Spinal cord (tissue), 10 donors: ENCODE results near the gene PTPN14. TPM values are rescaled to one million over a fixed set of nuclear protein-coding genes. Genes with fewer than 3 reads are reported as not detected.

ENCODE experiments used
- DNase-seq, 6 donors: peaks; one replicate each; pipeline versions ENCODE4 v3.0.0 to v3.0.0-alpha.2; 2013 to 2015; ENCODE audit warnings: low spot score in 6 of 6, low read depth in 4 of 6
- H3K27ac ChIP-seq: one replicate; pipeline ENCODE4 v1.5.1; 2013; ENCODE audit warnings: low read depth, low read length, control low read depth
- H3K27me3 ChIP-seq: one replicate; pipeline ENCODE4 v1.6.1; 2013; ENCODE audit warnings: low read length; ENCODE audit not compliant: control insufficient read depth, insufficient read depth
- H3K36me3 ChIP-seq: one replicate; pipeline ENCODE4 v1.6.1; 2013; ENCODE audit warnings: low read length; ENCODE audit not compliant: control insufficient read depth, insufficient read depth
- H3K4me1 ChIP-seq: one replicate; pipeline ENCODE4 v1.6.1; 2013; ENCODE audit warnings: low read length; ENCODE audit not compliant: control insufficient read depth, insufficient read depth
- H3K4me3 ChIP-seq: one replicate; pipeline ENCODE4 v1.5.1; 2013; ENCODE audit warnings: low read depth, low read length, control low read depth
- H3K9me3 ChIP-seq: one replicate; pipeline ENCODE4 v1.6.1; 2013; ENCODE audit warnings: low read length; ENCODE audit not compliant: control insufficient read depth, insufficient read depth
- WGBS: methylation state at CpG from one replicate; pipeline ENCODE4 v1.1.5; 2013; ENCODE audit warnings: missing lambda C conversion rate; ENCODE audit not compliant: insufficient coverage; 5-methylcytosine and 5-hydroxymethylcytosine counted together
- polyA plus RNA-seq, 2 donors: library from polyadenylated mRNA; unstranded; fragments of 120-200 nt; gene quantifications; one replicate each; pipeline ENCODE4 v1.2.1, GENCODE V29; 2013; ENCODE audit not compliant: insufficient read length in 2 of 2
- total RNA-seq, 2 donors: library from RNA; depleted of rRNA in 1 of 2; stranded (reverse); fragments of 120-200 nt in 1 of 2; fragments of >200 nt in 1 of 2; gene quantifications; one replicate each; pipeline versions ENCODE4 v1.2.3 to v1.2.4, GENCODE V29; 2013 to 2014
- donor health status: healthy.

PTPN14 gene
- total and polyA plus RNA-seq, 4 donors = 9.0 to 18.3 (median 13.3) TPM

DNA sequence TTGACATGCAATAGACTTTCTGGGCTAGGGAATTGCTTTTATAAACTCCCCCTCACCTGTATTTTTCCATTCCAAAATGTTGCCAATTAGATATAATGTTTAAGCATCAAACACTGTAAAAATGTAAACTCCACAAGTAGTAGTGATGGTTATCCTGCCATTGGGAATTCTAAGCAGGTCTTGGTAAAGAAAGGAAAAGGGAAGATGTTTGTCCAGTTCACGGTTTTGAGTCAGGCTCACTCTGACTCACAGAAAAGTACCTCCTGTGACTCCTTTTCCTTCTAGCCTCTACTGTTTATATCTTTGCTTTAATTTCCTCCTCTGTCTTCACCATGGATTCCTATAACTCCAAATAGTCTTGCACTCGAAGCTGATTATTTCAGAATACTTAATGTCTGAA is 19.0 kb upstream of the PTPN14 start:
- WGBS = no CpG with 5 or more reads among the region's 2 CpGs
- DNase-seq = no peak
- H3K4me3 ChIP-seq = no peak overlapping the region
- no peaks in the 10 kb centered on the region for H3K27me3 ChIP-seq
- H3K27ac ChIP-seq = no peak overlapping the region
- no peaks in the 10 kb centered on the region for H3K36me3 ChIP-seq
- H3K4me1 ChIP-seq = no peaks in the 10 kb centered on the region
- H3K9me3 ChIP-seq = no peaks in the 10 kb centered on the region

DNA sequence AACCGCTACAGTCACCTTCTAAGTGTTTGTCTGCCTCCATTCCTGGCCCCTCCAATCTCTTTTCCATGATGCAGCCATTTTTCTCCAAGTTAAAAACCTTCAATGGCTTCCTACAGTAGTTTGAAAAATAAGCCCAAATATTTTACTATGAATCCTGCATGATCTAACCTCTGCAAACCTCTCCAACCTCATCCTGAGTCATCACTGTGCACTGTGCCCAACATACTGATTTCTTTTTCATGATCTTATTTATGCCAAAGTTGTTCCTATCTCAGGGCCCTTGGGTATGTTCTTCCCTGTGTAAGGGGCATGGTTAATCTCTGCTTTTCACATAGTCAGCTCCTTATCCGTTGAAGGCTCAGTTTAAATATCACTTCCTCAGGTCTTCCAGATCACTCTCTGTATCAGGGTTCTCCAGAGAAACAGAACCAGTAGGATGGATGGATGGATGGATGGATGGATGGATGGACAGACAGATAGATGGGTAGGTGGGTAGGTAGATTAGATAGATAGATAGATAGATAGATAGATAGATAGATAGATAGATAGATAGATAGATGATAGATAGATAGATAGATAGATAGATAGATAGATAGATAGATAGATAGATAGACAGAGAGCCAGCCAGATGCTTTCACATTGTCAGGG is 18.1 kb upstream of the PTPN14 start:
- Histone ChIP-seq H3K27ac (no peak overlapping the region), H3K9me3 (no peaks in the 10 kb centered on the region), H3K27me3 (no peaks in the 10 kb centered on the region), H3K36me3 (no peaks in the 10 kb centered on the region), H3K4me1 (no peaks in the 10 kb centered on the region), H3K4me3 (no peak overlapping the region)
- no peak for DNase-seq
- WGBS = 90% methylated on average over 1 of the region's 2 CpGs

DNA sequence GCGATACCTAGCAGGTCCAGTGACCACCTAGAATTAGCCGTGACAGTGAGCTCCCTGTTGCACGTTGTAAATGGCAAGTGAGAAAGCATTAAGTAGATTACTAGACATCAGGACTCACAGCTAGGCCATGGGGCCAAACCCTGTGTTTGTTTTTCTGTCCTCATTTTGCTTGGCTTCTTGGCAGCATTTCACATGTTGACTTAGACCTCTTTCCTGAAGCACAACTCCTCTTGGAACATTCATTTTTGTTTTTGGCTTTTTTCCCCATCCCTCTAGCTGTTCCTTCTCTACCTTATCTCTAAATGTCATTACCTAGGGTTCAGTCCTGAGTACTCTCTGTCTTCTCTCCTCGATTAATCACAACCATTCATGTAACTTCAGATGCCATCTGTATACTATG is 16.9 kb upstream of the PTPN14 start:
- Histone ChIP-seq H3K36me3 (no peaks in the 10 kb centered on the region), H3K27me3 (no peaks in the 10 kb centered on the region), H3K9me3 (no peaks in the 10 kb centered on the region), H3K27ac (no peak overlapping the region), H3K4me3 (no peak overlapping the region), H3K4me1 (no peaks in the 10 kb centered on the region)
- 78% methylated on average over 3 of the region's 4 CpGs for WGBS
- DNase-seq = no peak

DNA sequence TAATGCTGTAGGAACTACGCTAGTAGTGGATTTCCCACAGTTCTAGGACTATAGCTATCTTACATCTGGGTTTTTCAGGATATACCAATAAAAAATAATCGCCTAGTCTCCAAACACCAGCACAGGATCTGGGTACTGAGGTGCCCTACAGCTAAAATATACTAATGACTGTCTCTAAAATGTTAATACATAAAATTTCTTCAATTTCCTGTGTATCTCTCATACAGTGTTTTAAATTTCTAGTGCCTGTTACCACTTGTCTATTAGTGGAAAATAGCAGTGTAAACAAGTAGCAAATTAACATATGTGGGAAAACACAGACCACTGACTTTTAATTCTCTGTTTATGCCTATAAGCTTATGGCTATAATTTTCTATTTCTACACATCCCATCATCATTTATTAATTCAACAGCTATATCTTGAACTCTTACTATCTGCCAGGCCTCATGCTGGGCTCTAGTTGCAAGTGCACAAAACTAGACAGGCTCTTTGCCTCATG is 16.1 kb upstream of the PTPN14 start:
- no peak overlapping the region for H3K4me3 ChIP-seq
- H3K27me3 ChIP-seq = no peaks in the 10 kb centered on the region
- no peaks in the 10 kb centered on the region for H3K36me3 ChIP-seq
- H3K9me3 ChIP-seq = no peaks in the 10 kb centered on the region
- no peaks in the 10 kb centered on the region for H3K4me1 ChIP-seq
- DNase-seq = no peak
- no CpG with 5 or more reads among the region's 2 CpGs for WGBS
- H3K27ac ChIP-seq = no peak overlapping the region

DNA sequence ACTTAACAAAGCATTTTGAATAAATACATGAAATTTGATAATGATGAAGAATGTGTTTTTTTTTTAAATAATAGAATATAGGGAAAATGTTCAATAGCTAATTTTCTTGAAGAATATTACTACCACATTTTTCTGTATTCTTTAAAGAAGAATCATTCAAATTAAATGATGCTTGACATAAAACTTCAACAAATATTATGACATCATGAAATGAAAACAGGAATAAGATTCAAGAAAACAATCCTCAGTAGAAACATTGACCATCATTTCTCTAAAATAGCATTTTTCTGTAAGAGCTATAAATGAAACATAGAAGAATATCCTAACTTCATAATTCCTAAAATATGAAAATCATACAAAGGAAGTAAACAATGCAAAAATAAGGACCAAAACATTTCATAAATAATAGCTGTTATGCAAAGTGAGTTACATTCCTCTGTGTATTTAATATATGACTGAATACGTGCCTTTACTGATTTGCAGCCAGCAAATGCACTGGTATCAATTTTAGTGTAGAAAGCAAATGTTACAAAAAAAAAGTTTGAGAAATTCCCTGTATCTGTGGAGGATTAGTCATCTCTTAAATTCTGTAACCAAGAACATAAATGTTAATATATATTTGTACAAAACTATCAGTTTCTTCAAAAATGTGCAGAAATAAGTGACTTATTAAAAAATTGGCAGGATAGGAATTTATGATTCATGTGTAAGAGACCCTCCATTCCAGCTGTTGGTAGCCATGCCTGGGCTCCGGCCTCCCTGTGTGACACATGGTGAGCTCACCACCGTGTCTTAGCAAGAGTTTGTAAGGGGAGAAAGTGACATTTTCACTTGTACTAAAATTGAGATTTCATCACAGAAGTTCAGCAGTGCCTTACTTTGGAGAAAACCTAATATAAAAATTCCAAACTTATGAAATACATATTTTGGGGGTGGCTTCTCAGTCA is 15.0 kb upstream of the PTPN14 start:
- Histone ChIP-seq H3K9me3 (no peaks in the 10 kb centered on the region), H3K27ac (no peak overlapping the region), H3K4me3 (no peak overlapping the region), H3K4me1 (no peaks in the 10 kb centered on the region), H3K36me3 (no peaks in the 10 kb centered on the region), H3K27me3 (no peaks in the 10 kb centered on the region)
- no peak for DNase-seq
- no CpG with 5 or more reads among the region's 3 CpGs for WGBS

DNA sequence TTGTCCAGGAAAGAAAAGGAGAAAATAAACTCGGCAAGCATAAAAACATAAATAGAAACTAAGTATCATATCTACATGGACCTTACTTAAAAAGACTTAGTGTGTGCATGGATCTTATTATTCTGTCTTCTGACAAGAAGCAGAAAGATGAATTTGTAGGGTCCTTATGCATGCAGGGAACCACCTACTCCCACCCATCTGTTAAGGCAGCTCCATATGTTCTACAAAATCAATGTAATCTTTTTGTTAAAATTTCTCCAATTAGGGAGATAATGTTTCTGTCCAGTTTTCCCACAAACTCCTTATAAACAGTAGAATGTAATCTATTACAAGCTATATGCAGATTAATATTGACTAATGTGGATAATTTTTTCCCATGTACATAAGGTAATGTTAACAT is 13.9 kb upstream of the PTPN14 start:
- H3K4me1 ChIP-seq = no peaks in the 10 kb centered on the region
- no peaks in the 10 kb centered on the region for H3K9me3 ChIP-seq
- no peak overlapping the region for H3K27ac ChIP-seq
- DNase-seq = peak in 1 of 6 donors; percentile 51
- H3K27me3 ChIP-seq = no peaks in the 10 kb centered on the region
- WGBS = no CpG with 5 or more reads among the region's 1 CpG
- no peak overlapping the region for H3K4me3 ChIP-seq
- no peaks in the 10 kb centered on the region for H3K36me3 ChIP-seq

DNA sequence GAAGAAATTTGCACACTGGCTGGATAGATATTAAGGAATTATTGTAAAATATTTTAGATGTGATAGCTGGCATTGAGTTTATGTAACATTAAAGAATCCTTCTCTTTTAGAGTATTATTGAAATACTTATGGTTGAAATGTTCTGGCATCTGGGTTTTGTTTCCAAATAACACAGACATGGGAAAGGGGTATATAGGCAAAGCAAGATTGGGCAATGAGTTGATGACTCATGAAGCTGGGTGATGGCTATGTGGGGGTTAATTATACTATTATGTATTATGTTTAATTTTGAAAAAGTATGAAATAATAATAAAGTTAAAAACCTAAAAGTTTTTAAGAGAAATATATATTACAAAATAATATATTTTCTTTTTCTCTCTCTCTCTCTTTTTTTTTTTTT is 12.5 kb upstream of the PTPN14 start:
- Histone ChIP-seq H3K36me3 (no peaks in the 10 kb centered on the region), H3K27me3 (no peaks in the 10 kb centered on the region), H3K27ac (no peak overlapping the region), H3K4me1 (no peaks in the 10 kb centered on the region), H3K9me3 (no peaks in the 10 kb centered on the region), H3K4me3 (no peak overlapping the region)
- no peak for DNase-seq

DNA sequence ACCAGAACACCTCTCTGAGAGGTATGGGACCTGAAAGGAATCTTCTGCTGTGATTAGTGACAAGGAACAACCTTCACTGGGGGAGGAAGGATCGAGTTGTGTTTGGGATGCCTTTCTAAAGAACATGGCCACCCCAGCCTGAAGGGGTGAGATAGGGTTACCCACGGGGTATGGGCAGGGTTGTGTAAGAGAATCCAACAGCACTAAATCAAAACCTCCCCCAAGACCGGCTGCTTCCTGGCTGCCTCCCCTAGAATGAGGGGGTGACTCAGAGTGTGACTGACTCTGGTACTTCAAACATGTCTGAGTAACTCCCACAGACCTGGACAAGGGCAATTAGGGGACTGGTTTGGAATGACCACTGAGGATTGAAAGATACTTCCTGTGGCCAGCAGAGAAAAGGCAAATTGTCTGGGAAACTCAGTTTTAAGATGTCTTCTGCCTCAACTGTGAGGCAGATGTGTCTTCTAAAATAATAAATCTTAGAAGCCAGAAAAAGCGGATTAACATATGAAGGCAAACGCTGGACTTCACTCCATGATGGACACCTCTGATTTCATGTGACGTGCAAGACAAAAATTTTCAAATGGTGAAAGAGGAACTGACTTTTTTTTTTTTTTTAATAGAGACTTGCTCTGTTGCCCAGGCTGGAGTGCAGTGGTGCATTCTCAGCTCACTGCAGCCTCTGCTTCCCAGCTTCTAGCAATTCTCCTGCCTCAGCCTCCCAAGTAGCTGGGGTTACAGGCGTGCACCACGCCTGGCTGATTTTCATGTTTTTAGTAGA is 6.7 kb upstream of the PTPN14 start:
- Histone ChIP-seq H3K27me3 (no peaks in the 10 kb centered on the region), H3K4me3 (no peak overlapping the region), H3K4me1 (no peaks in the 10 kb centered on the region), H3K36me3 (no peaks in the 10 kb centered on the region), H3K9me3 (no peaks in the 10 kb centered on the region), H3K27ac (no peak overlapping the region)
- no peak for DNase-seq
- 76% methylated on average over 4 of the region's 8 CpGs for WGBS

DNA sequence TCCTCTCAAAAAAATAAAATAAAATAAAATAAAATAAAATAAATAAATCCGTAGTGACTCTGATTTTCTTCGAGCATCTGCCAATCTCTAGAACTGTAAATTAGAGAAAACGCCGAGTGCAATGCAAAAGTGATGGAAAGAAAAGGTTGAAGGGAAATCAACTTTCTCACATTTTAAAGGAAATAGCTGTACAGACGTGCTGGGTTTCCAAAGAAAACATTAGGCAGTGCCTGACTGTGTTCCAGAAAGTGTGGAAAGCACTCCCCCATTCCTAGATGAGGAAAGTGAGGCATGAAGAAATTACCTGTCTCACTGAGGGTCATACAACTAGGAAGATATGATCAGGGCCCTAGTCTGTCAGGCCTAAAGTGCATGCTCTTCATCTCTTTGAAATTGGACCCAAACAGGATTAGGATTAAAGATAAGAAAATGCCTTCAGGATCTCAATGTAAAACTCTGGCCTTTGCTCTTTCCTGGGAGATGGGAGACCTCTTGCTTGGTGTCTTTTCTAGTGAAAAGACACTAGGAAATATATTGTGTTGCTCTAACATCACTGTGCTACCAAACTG is 1.8 kb upstream of the PTPN14 start:
- Histone ChIP-seq H3K36me3 (no peaks in the 10 kb centered on the region), H3K4me3 (no peak overlapping the region), H3K27me3 (peaks cover 11% of the 10 kb centered on the region), H3K9me3 (no peaks in the 10 kb centered on the region), H3K27ac (no peak overlapping the region), H3K4me1 (peaks cover 23% of the 10 kb centered on the region)
- DNase-seq = no peak
- no CpG with 5 or more reads among the region's 5 CpGs for WGBS
